SK-N-DZ (cell line): ENCODE measurements around the gene ATN1.
A peak's percentile ranks its signal among the peaks of the same experiment; 100 is the strongest.

ENCODE experiments used
- DNase-seq: peaks from one replicate; pipeline ENCODE4 v3.0.0-alpha.2; 2015; ENCODE audit warnings: low spot score

ATN1 gene

GRCh38 chr12:6944381-6945186 lies 16.8 kb downstream of the ATN1 start:
- peak; percentile 95 for DNase-seq

- no peak for DNase-seq
Measured at GRCh38 chr12:6945613-6946012, 17.9 kb downstream of the ATN1 start.

- DNase-seq = no peak
Measured at GRCh38 chr12:6946033-6946919, 18.5 kb downstream of the ATN1 start.

- DNase-seq = no peak
Measured at GRCh38 chr12:6946920-6947374, 19.2 kb downstream of the ATN1 start.

- DNase-seq = no peak
Measured at GRCh38 chr12:6947615-6948014, 19.9 kb downstream of the ATN1 start.

GRCh38 chr12:6948873-6949594 lies 21.3 kb downstream of the ATN1 start:
- DNase-seq = no peak

GRCh38 chr12:6950401-6950801 lies 22.6 kb downstream of the ATN1 start:
- peak; percentile 64 for DNase-seq

GRCh38 chr12:6950811-6951540 lies 23.2 kb downstream of the ATN1 start, which contains the start of gene PTPN6:
TSS of gene PTPN6 (plus strand) at chr12:6951356. CDS start at chr12:6951513, 157 bp downstream.
- no peak for DNase-seq

GRCh38 chr12:6951551-6952120 lies 23.9 kb downstream of the ATN1 start:
- DNase-seq = no peak

GRCh38 chr12:6952121-6952862 lies 24.5 kb downstream of the ATN1 start:
- DNase-seq = no peak

GRCh38 chr12:6952863-6953441 lies 25.2 kb downstream of the ATN1 start:
- DNase-seq = no peak

- no peak for DNase-seq
Measured at GRCh38 chr12:6953442-6954315, 25.9 kb downstream of the ATN1 start.

- no peak for DNase-seq
Measured at GRCh38 chr12:6954316-6955107, 26.8 kb downstream of the ATN1 start.

GRCh38 chr12:6955108-6956020 lies 27.6 kb downstream of the ATN1 start:
- no peak for DNase-seq

- DNase-seq = no peak
Measured at GRCh38 chr12:6956021-6956727, 28.4 kb downstream of the ATN1 start.

GRCh38 chr12:6957151-6957701 lies 29.5 kb downstream of the ATN1 start:
- DNase-seq = no peak
